Measurements from ENCODE around the gene PRICKLE4.
"Not testable (repeated sequence)": the region's sequence is repeated elsewhere in the genome, so short reads cannot be mapped to it uniquely, and the experiment has no call there.

Gene PRICKLE4

DNA sequence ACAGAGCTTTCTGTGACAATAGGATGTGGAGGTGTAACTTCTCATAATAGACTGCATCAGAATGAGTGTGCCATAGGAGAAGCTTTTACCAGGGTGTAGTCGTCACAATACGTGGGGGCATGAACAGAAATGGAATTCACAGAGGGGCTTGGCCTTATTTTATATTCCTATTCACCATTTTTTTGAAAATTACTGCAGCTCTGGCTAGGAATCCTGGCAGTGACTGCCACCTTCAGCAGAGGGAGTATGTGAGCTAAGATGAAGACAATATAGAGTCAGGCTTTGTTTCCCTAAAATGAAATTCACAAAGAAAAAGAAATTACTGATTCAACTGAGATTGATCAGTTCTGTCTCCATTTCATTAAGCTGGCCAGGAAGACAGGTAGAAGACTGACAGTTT lies 20.8 kb downstream of the PRICKLE4 start:
- no peak for DNase-seq

DNA sequence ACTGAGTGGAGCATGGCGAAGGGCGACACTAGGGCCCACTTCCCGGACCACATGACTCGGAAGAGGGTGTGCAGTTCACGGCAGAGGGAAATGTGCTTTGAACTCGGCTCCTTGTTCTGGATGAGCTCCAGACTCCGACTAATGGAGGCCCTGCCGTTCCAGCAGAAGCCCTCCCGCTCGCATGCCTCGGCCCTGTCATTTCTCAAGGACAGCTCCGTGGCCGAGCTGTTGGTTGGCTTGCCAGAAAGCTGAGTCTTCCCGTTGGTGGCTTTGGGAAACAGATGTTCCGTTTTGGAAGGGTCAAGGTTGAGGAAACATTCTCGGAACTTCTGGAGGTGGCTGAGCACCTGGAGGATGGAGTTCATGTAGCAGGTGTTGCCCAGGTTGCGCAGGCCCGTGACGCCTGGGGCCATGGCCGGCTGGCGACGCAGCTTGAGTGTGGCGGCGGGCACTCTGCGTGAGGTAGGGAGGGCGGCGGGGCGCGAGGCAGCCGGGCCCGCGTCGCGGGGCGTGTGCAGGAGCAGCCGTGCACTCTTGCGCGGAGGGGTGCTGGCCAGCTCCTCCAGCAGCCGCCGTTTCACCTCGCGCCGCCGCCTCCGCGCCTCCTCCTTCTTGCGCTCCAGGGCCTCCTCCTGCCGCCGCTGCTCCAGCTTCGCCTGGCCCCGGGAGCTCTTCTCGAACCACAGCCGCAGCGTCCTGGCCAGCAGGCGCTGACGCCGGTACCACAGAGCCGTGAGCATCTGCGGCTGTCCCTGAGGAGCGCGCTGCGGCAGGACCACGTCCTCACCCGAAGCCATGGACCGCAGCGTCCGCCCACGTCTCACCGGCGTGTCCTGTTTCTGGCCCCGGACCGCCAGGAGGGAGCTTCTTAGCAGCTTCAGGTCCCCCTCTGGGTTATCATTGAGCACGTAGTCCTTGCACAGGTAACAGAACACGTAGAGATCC lies 25.5 kb downstream of the PRICKLE4 start:
- no peak for DNase-seq

DNA sequence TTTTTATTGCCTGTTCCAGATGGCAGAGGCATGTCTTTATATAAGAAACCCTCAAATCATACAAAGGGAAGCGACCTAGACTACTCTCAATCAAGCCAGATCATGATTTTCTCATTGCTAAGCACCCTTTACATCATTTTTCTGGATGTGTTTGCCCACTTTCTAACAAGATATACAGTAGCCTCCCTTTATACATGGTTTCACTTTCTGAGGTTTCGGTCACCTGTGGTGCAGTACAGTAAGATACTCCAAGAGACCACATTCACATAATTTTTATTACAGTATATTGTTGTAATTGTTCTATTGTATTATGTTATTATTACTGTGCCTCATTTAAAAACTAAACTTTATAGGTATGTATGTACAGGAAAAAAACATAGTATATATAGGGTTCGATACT lies 30.5 kb downstream of the PRICKLE4 start:
- no peak for DNase-seq

DNA sequence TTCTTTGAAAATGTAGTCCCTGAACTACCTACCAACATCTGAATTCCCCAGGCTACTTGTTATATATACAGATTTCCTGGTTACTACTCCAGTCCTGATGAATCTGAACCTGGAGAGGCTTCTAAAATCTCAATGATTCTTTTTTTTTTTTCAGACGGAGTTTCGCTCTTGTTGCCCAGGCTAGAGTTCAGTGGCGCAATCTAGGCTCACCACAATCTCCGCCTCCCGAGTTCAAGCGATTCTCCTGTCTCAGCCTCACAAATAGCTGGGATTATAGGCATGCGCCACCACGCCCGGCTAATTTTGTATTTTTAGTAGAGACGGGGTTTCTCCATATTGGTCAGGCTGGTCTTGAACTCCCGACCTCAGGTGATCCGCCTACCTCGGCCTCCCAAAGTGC lies 31.4 kb downstream of the PRICKLE4 start:
- not testable (repeated sequence) for DNase-seq

- no peak for DNase-seq
These were observed 32.9 kb downstream of the PRICKLE4 start for GRCh38 chr6:41813469-41813868.

GRCh38 chr6:41813956-41814355 lies 33.4 kb downstream of the PRICKLE4 start:
- no peak for DNase-seq

GRCh38 chr6:41814629-41815028 lies 34.0 kb downstream of the PRICKLE4 start:
- no peak for DNase-seq

DNA sequence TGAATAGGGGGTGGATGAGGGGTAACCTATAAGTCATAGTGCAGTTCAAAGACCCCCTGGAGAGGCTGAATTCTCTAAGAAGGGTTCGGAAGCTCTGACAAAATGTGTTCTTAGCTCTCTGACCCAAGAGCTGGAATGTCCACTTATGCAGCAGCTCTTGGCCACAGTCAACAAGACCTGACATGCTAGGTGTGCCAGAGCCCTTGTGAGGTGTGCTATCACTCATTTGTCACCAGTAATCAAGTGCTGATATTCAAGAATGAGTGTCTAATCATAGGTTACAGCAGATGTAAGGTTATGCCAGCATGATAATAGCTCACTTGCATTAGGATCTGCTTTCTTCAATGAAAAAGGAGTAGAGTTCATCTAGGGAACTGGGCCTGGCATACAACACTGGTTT lies 35.0 kb downstream of the PRICKLE4 start:
- DNase-seq, result no peak

- no peak for DNase-seq
These were observed 37.9 kb downstream of the PRICKLE4 start for GRCh38 chr6:41818271-41819054.

- no peak for DNase-seq
These were observed 40.7 kb downstream of the PRICKLE4 start for GRCh38 chr6:41821266-41821665.

DNA sequence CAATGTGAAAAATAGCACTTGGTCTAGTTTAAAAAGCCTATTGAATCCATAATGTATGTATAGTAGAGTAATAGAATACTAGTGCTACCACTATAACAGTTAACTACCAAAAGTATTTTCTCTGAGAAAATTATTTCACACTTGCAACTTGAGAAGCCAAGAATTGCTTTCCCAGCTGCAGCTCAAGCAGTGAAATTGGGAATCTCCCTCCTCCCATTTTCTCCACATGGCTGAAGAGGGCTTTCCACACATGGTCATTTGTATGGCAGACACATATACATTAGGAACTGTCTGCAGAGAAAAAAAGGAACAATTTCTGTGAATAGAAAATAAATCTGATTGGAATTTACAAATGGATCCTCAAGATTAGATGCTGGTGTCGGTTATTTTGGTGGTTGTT lies 41.4 kb downstream of the PRICKLE4 start:
- no peak for DNase-seq

GRCh38 chr6:41823178-41823577 lies 42.6 kb downstream of the PRICKLE4 start:
- no peak for DNase-seq

DNA sequence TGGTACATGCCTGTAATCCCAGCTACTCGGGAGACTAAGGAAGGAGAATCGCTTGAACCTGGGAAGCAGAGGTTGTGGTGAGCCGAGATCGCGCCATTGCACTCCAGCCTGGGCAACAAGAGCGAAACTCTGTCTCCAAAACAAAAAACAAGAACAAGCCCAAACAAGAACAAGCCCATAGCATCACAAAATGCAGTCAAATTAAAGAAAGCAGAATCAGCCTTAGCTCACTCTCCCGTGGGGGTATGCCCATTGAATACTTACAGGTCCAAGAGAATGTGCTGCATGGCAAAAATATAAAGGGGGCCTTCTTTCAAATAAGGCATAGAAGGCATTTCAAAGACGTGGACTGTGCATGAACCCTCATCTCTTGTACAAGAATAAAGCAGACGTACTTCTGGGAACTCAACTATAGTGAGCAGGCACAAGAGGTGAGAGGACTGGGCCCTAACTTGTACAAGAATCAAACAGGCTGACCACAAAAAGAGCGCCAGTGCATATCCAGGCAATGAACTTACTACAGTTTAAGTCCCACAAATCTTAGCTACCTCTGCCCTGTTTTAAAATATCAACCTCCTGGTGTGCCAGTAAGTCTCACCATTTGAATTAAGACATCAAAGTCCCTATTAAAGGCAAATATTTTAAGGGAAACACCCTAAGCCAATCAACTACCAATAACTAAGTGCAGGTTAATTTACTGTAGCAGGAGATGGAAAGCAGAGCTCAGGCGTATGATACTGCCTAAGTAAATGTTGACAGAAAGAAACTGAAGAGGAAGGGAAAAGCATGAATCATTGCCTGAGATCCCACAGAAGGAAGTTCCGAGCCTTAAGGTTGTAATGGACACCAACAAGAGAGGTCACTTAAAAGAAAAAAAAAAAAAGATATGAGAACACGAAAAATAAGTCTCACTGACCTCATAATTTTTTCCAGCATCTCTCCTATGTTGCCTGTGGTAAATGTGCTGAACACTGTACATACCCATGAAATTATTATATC lies 44.3 kb downstream of the PRICKLE4 start:
- DNase-seq, result no peak

DNA sequence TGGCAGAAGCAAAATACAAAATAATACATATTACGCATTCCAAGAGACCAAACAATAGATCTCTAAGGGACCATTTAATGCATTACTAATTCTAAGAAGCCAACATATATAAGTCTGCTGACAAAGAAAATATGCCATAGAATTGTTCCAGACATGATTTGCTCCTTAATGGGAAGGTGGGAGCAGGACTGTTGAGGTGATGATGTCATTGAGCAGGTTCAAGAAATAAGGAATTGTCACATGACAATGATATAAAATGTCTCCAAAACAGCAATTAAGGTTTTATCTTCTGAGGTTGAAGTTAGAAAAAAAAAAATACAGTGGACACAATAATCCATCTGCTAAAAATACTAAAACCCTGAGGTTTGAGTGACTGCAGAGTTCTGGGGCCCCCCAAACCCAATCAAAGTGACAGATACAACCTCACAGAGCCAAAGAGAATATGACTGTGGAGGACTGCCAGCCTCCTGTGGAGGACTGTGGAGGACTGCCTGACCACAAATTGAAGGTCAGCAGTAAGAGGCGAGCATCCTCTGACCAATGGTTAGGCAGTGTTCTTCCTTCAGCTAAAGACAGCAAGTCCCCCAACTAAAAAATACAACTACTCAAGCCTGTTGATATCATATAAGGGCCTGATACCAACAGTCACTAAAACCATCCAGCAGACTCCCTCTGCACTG lies 45.9 kb downstream of the PRICKLE4 start:
- no peak for DNase-seq

DNA sequence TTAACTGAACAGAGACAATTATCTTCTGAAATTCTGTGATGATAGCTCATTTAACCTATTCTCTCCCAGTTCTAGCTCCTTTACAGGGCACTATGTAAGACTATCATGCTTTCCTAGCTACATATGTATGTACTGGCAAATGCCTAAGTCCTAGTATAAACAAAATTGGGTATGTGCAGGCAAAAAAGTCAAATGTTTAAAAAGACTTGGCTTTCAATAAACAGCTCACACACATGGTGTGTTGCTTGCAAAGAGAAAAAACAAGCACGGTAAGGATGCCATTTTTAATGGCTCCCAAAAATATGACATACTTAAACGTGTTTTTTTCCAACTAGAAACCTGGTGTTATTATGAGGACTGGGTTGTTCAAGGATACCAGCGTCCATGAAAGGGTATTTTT lies 51.7 kb downstream of the PRICKLE4 start:
- DNase-seq, result no peak

GRCh38 chr6:41836022-41836659 lies 55.6 kb downstream of the PRICKLE4 start:
- no peak for DNase-seq

- no peak for DNase-seq
These were observed 56.1 kb downstream of the PRICKLE4 start for GRCh38 chr6:41836660-41837052.

Data from activated CD4-positive, alpha-beta T cell treated with anti-CD3 and anti-CD28 coated beads, Interleukin-2, amount 50 U/mL, for 48 hours (primary cell).